Mucosa of gallbladder (tissue), 1 donor: ENCODE results near the gene DENND2A. TPM values are rescaled to one million over a fixed set of nuclear protein-coding genes. Genes with fewer than 3 reads are reported as not detected.
"Not testable (repeated sequence)": the region's sequence is repeated elsewhere in the genome, so short reads cannot be mapped to it uniquely, and the experiment has no call there.

Source experiments
- DNase-seq: peaks from one replicate; pipeline ENCODE4 v3.0.0-alpha.2; 2020; ENCODE audit warnings: low spot score
- total RNA-seq: library from RNA; stranded (reverse); gene quantifications from one replicate; pipeline ENCODE4 v1.2.1, GENCODE V29; 2021
- donor health status: DM: no; HTN: no; CAD: no.

The DENND2A gene
- total RNA-seq, 1 donor from 2014 or later: 14.0 TPM

GRCh38 chr7:140619915-140620510 is 20.6 kb downstream of the DENND2A start:
- DNase-seq: not testable (repeated sequence)

GRCh38 chr7:140619176-140619575 is 21.4 kb downstream of the DENND2A start:
- DNase-seq: no peak

- DNase-seq: no peak
These were observed 22.3 kb downstream of the DENND2A start for GRCh38 chr7:140618306-140618705.

GRCh38 chr7:140617081-140617480 is 23.5 kb downstream of the DENND2A start:
- DNase-seq: no peak

GRCh38 chr7:140616328-140616727 is 24.3 kb downstream of the DENND2A start:
- no peak for DNase-seq

- DNase-seq: no peak
These were observed 29.0 kb downstream of the DENND2A start for GRCh38 chr7:140611641-140612040.

- DNase-seq: no peak
These were observed 30.1 kb downstream of the DENND2A start for GRCh38 chr7:140610204-140611165.

- no peak for DNase-seq
These were observed 31.0 kb downstream of the DENND2A start for GRCh38 chr7:140609646-140610045.

GRCh38 chr7:140607441-140607989 is 33.1 kb downstream of the DENND2A start:
- peak; percentile 72 for DNase-seq

GRCh38 chr7:140605337-140605736 is 35.3 kb downstream of the DENND2A start:
- no peak for DNase-seq

- DNase-seq: no peak
These were observed 35.9 kb downstream of the DENND2A start for GRCh38 chr7:140604760-140605159.

GRCh38 chr7:140604076-140604475 is 36.5 kb downstream of the DENND2A start:
- no peak for DNase-seq

GRCh38 chr7:140601566-140602174 is 38.9 kb downstream of the DENND2A start:
- no peak for DNase-seq

GRCh38 chr7:140600341-140600740 is 40.3 kb downstream of the DENND2A start:
- no peak for DNase-seq

- no peak for DNase-seq
These were observed 43.1 kb downstream of the DENND2A start for GRCh38 chr7:140597428-140597949.

- DNase-seq: no peak
These were observed 43.8 kb downstream of the DENND2A start for GRCh38 chr7:140596519-140597427.

- no peak for DNase-seq
These were observed 45.0 kb downstream of the DENND2A start for GRCh38 chr7:140595468-140596092.

GRCh38 chr7:140594131-140594691 is 46.4 kb downstream of the DENND2A start:
- no peak for DNase-seq

- no peak for DNase-seq
These were observed 47.0 kb downstream of the DENND2A start for GRCh38 chr7:140593672-140593982.

- no peak for DNase-seq
These were observed 47.5 kb downstream of the DENND2A start for GRCh38 chr7:140592964-140593671.
